ENCODE data around the gene FIBCD1. TPM values are rescaled to one million over a fixed set of nuclear protein-coding genes. Genes with fewer than 3 reads are reported as not detected.

The FIBCD1 gene
- total RNA-seq, 1 donor = 5.1 TPM

- H3K27ac ChIP-seq (ENCODE audit: low read depth, low read length) = no peak overlapping the region
- H3K36me3 ChIP-seq (ENCODE audit: insufficient read depth, low read length) = no peaks in the 10 kb centered on the region
- DNase-seq (ENCODE audit: insufficient read length, low spot score, missing footprints) = peak; percentile 66
- no peak overlapping the region for H3K4me3 ChIP-seq (ENCODE audit: insufficient read depth, low read length)
- H3K4me2 ChIP-seq (ENCODE audit: insufficient read depth, low read length) = no peak overlapping the region
- H3K79me2 ChIP-seq (ENCODE audit: insufficient read depth, low read length) = no peaks in the 10 kb centered on the region
- H3K27me3 ChIP-seq (ENCODE audit: insufficient read depth, low read length) = no peaks in the 10 kb centered on the region
- no peaks in the 10 kb centered on the region for H4K20me1 ChIP-seq (ENCODE audit: insufficient read depth, low read length)
- peaks cover 13% of the 10 kb centered on the region for H3K4me1 ChIP-seq (ENCODE audit: insufficient read depth, low read length)
- TF ChIP-seq, protein P1, sequence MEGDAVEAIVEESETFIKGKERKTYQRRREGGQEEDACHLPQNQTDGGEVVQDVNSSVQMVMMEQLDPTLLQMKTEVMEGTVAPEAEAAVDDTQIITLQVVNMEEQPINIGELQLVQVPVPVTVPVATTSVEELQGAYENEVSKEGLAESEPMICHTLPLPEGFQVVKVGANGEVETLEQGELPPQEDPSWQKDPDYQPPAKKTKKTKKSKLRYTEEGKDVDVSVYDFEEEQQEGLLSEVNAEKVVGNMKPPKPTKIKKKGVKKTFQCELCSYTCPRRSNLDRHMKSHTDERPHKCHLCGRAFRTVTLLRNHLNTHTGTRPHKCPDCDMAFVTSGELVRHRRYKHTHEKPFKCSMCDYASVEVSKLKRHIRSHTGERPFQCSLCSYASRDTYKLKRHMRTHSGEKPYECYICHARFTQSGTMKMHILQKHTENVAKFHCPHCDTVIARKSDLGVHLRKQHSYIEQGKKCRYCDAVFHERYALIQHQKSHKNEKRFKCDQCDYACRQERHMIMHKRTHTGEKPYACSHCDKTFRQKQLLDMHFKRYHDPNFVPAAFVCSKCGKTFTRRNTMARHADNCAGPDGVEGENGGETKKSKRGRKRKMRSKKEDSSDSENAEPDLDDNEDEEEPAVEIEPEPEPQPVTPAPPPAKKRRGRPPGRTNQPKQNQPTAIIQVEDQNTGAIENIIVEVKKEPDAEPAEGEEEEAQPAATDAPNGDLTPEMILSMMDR (IDR thresholded peaks at IDR 0.05; ENCODE audit: extremely low read depth, low read depth, low read length) = no peak
- no peak overlapping the region for H2AFZ ChIP-seq (ENCODE audit: low read length)
- H3K9me3 ChIP-seq (ENCODE audit: low read depth, low read length) = peaks cover 3% of the 10 kb centered on the region
These were observed 24.4 kb upstream of the FIBCD1 start for GRCh38 chr9:130963337-130963908.

DNA sequence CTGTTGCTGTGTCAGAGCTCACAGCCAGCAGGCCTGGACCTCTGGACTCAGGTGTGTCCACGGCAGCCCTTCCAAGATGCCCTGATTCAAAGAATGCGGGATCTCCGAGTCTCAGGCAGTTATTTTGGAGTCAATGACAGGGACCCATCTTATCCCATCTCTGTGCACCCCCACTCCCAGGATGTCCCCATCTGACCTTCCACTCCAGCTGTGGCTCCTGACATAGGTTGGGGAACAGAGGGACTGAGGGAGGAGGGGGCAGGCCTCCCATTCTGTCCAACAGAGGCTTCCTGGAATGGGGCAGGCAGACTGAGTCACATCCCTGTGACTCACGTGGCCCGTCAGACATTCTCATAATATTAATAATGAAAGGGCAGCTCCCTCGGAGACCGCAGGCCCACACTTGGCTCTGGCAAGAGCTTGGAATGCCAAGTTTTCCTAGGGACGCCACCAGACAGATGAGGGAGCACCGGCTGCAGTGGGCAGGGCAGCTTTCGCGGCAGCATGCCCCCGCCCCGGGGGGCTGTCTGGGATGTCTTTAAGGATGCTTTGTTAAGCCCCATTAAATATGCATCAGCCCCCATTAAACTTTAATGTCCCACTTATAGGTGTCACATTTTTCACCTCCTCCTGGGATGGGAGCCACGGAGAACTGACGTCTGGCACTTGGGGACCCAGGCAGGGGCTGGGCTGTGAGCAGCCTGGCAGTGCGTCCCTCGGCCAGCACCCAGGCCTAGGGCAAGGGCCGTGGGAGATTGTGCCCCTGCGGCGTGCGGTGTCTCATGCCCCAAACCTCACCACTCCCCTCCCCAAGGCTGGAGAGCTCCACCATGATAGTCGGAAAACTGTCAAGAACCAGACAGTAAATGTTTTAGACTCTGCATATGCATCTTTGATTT lies 23.6 kb upstream of the FIBCD1 start:
- peak; percentile 100 for DNase-seq (ENCODE audit: insufficient read length, low spot score, missing footprints)
- no peaks in the 10 kb centered on the region for H4K20me1 ChIP-seq (ENCODE audit: insufficient read depth, low read length)
- peak overlapping the region; percentile 47 for H3K27ac ChIP-seq (ENCODE audit: low read depth, low read length)
- no peak overlapping the region for H2AFZ ChIP-seq (ENCODE audit: low read length)
- peaks cover 3% of the 10 kb centered on the region for H3K9me3 ChIP-seq (ENCODE audit: low read depth, low read length)
- TF ChIP-seq, protein P1 (IDR thresholded peaks at IDR 0.05; ENCODE audit: extremely low read depth, low read depth, low read length) = no peak
- H3K4me3 ChIP-seq (ENCODE audit: insufficient read depth, low read length) = no peak overlapping the region
- H3K36me3 ChIP-seq (ENCODE audit: insufficient read depth, low read length) = no peaks in the 10 kb centered on the region
- H3K79me2 ChIP-seq (ENCODE audit: insufficient read depth, low read length) = no peaks in the 10 kb centered on the region
- peaks cover 13% of the 10 kb centered on the region for H3K4me1 ChIP-seq (ENCODE audit: insufficient read depth, low read length)
- H3K4me2 ChIP-seq (ENCODE audit: insufficient read depth, low read length) = peak overlapping the region; percentile 47
- H3K27me3 ChIP-seq (ENCODE audit: insufficient read depth, low read length) = peaks cover under 1% of the 10 kb centered on the region

DNA sequence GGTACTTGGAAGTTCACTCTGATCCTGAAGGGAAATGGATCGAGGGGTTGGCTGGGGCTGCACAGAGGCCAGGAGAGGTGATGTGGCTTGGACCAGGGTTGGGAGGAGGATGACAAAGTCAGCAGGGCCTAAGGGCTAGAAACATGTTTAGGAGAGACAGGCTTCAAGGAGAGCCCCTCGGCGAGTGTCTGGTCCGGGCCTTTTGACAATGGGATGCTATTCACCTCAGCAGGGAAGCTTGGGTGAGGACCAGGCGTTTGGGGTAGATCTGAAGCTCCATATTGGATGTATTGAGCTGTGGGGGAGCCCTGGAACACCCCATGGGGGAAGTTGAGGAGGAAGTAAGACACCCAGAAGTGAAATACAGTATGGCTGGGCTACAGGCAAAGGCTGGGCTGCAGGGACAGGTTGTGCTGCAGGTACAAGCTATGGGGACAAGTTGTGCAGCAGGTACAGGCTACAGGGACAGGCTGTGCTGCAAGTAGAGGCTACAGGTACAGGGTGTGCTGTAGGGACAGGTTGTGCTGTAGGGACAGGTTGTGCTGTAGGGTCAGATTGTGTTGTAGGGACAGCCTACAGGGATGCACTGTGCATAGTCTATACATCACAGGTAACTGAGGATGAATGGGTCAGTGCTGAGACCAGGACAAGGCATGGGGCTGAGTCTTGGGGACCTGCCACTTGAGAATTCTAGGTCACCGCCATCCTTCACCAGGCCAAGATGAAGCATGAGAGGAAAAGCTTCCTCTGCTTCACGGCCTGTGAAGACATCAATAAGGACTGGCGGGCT lies 22.7 kb upstream of the FIBCD1 start:
- Histone ChIP-seq H2AFZ (ENCODE audit: low read length) (no peak overlapping the region), H4K20me1 (ENCODE audit: insufficient read depth, low read length) (no peaks in the 10 kb centered on the region), H3K4me1 (ENCODE audit: insufficient read depth, low read length) (peaks cover 13% of the 10 kb centered on the region), H3K9me3 (ENCODE audit: low read depth, low read length) (peaks cover 3% of the 10 kb centered on the region), H3K27me3 (ENCODE audit: insufficient read depth, low read length) (peaks cover 10% of the 10 kb centered on the region), H3K4me3 (ENCODE audit: insufficient read depth, low read length) (no peak overlapping the region), H3K36me3 (ENCODE audit: insufficient read depth, low read length) (no peaks in the 10 kb centered on the region), H3K79me2 (ENCODE audit: insufficient read depth, low read length) (no peaks in the 10 kb centered on the region), H3K27ac (ENCODE audit: low read depth, low read length) (peak overlapping the region; percentile 47), H3K4me2 (ENCODE audit: insufficient read depth, low read length) (no peak overlapping the region)
- TF ChIP-seq, protein P1 (IDR thresholded peaks at IDR 0.05; ENCODE audit: extremely low read depth, low read depth, low read length) = no peak
- DNase-seq (ENCODE audit: insufficient read length, low spot score, missing footprints) = peak; percentile 69
